Astrocyte (in vitro differentiated cells and primary cell): ENCODE measurements around the gene SLC39A9. TPM values are rescaled to one million over a fixed set of nuclear protein-coding genes. Genes with fewer than 3 reads are reported as not detected.

Experiments
- DNase-seq: peaks from one replicate; pipeline ENCODE4 v3.0.0-alpha.2; 2010; ENCODE audit warnings: low read depth
- FAIRE-seq: peaks from 2 replicates; lab custom pipeline; 2011; peaks lifted over from hg19 to GRCh38; lab: Jason Lieb, UNC
- H2AFZ ChIP-seq: 2 replicates; pipeline ENCODE4 v1.6.0; 2012; ENCODE audit warnings: low read depth, low read length, inconsistent platforms
- H3K27ac ChIP-seq: 2 replicates; pipeline ENCODE4 v1.5.1; 2011; ENCODE audit warnings: low read depth, low read length, inconsistent platforms
- H3K27me3 ChIP-seq: 2 replicates; pipeline ENCODE4 v1.6.0; 2011; ENCODE audit warnings: low read length, inconsistent platforms; ENCODE audit not compliant: insufficient read depth
- H3K36me3 ChIP-seq: 2 replicates; pipeline ENCODE4 v1.5.1; 2011; ENCODE audit warnings: low read length, inconsistent platforms; ENCODE audit not compliant: insufficient read depth
- H3K4me1 ChIP-seq: 2 replicates; pipeline ENCODE4 v1.5.1; 2011; ENCODE audit warnings: low read length, inconsistent platforms; ENCODE audit not compliant: insufficient read depth
- H3K4me2 ChIP-seq: 2 replicates; pipeline ENCODE4 v1.6.0; 2012; ENCODE audit warnings: low read length, inconsistent platforms
- H3K4me3 ChIP-seq: 2 replicates; pipeline ENCODE4 v1.5.1; 2011; ENCODE audit warnings: low read depth, mild to moderate bottlenecking, low read length, inconsistent platforms; ENCODE audit not compliant: insufficient read depth
- H3K79me2 ChIP-seq: 2 replicates; pipeline ENCODE4 v1.6.0; 2012; ENCODE audit warnings: mild to moderate bottlenecking, low read length, inconsistent platforms; ENCODE audit not compliant: insufficient read depth
- H3K9ac ChIP-seq: 2 replicates; pipeline ENCODE4 v1.6.0; 2012; ENCODE audit warnings: mild to moderate bottlenecking, low read length, inconsistent platforms
- H3K9me3 ChIP-seq: 2 replicates; pipeline ENCODE4 v1.5.1; 2012; ENCODE audit warnings: low read depth, mild to moderate bottlenecking, low read length, inconsistent platforms; ENCODE audit not compliant: insufficient read depth
- H4K20me1 ChIP-seq: 2 replicates; pipeline ENCODE4 v1.6.0; 2012; ENCODE audit warnings: low read length, inconsistent platforms; ENCODE audit not compliant: insufficient read depth
- H3K27ac Mint-ChIP-seq: one replicate; pipeline ENCODE4 v1.8.0; 2021; ENCODE audit warnings: mild to moderate bottlenecking, mixed read lengths; ENCODE audit not compliant: unreplicated experiment
- H3K27me3 Mint-ChIP-seq: one replicate; pipeline ENCODE4 v1.8.0; 2021; ENCODE audit warnings: low read depth, mixed read lengths; ENCODE audit not compliant: unreplicated experiment
- H3K36me3 Mint-ChIP-seq: one replicate; pipeline ENCODE4 v1.8.0; 2021; ENCODE audit warnings: low read depth, mixed read lengths; ENCODE audit not compliant: unreplicated experiment
- H3K4me1 Mint-ChIP-seq: one replicate; pipeline ENCODE4 v1.8.0; 2021; ENCODE audit warnings: low read depth, mixed read lengths; ENCODE audit not compliant: unreplicated experiment
- H3K4me3 Mint-ChIP-seq: one replicate; pipeline ENCODE4 v1.8.0; 2021; ENCODE audit warnings: mild to moderate bottlenecking, moderate library complexity, mixed read lengths; ENCODE audit not compliant: unreplicated experiment
- H3K9me3 Mint-ChIP-seq: one replicate; pipeline ENCODE4 v1.8.0; 2021; ENCODE audit warnings: mild to moderate bottlenecking, mixed read lengths; ENCODE audit not compliant: unreplicated experiment
- CTCF ChIP-seq: IDR thresholded peaks from 2 replicates; pipeline ENCODE4 v1.5.1; 2011; ENCODE audit warnings: low read depth, mild to moderate bottlenecking, inconsistent platforms, low read length, moderate library complexity; ENCODE audit not compliant: insufficient read depth
- EZH2 ChIP-seq: IDR thresholded peaks from 2 replicates; pipeline ENCODE4 v1.6.1; 2012; ENCODE audit warnings: mild to moderate bottlenecking, low read length, inconsistent platforms; ENCODE audit not compliant: insufficient read depth
- total RNA-seq: library from RNA; stranded (reverse); gene quantifications from 2 replicates; pipeline ENCODE4 v1.2.1, GENCODE V29; 2021

Gene SLC39A9
- total RNA-seq, 1 donor from 2014 or later: 69.5 TPM

- Mint-ChIP-seq H3K36me3 (peaks cover 21% of the 10 kb centered on the region), H3K27me3 (no peaks in the 10 kb centered on the region), H3K4me1 (peaks cover 8% of the 10 kb centered on the region), H3K27ac (no peak overlapping the region), H3K9me3 (no peaks in the 10 kb centered on the region), H3K4me3 (no peak overlapping the region)
- no peak overlapping the region for H3K4me3 ChIP-seq
- H3K27me3 ChIP-seq: no peaks in the 10 kb centered on the region
- no peak for TF ChIP-seq EZH2
- TF ChIP-seq CTCF: no peak
- peaks cover 26% of the 10 kb centered on the region for H3K36me3 ChIP-seq
- no peak overlapping the region for H3K4me2 ChIP-seq
- H3K79me2 ChIP-seq: peaks cover 5% of the 10 kb centered on the region
- FAIRE-seq (no peak), DNase-seq (no peak)
- no peak overlapping the region for H3K27ac ChIP-seq
- H3K4me1 ChIP-seq: no peaks in the 10 kb centered on the region
- H3K9me3 ChIP-seq: peaks cover 4% of the 10 kb centered on the region
- H4K20me1 ChIP-seq: peaks cover 13% of the 10 kb centered on the region
- H2AFZ ChIP-seq: no peak overlapping the region
- no peak overlapping the region for H3K9ac ChIP-seq
These were observed 23.3 kb upstream of the SLC39A9 start for GRCh38 chr14:69375182-69375581.

- Histone ChIP-seq H3K4me2 (no peak overlapping the region), H3K36me3 (peaks cover 26% of the 10 kb centered on the region), H3K9ac (no peak overlapping the region), H3K79me2 (peaks cover 5% of the 10 kb centered on the region), H2AFZ (no peak overlapping the region), H3K27ac (no peak overlapping the region), H3K9me3 (peaks cover 4% of the 10 kb centered on the region), H3K4me1 (no peaks in the 10 kb centered on the region), H4K20me1 (peaks cover 17% of the 10 kb centered on the region), H3K27me3 (no peaks in the 10 kb centered on the region), H3K4me3 (no peak overlapping the region)
- H3K4me3 Mint-ChIP-seq: no peak overlapping the region
- H3K27me3 Mint-ChIP-seq: no peaks in the 10 kb centered on the region
- peaks cover 8% of the 10 kb centered on the region for H3K4me1 Mint-ChIP-seq
- peaks cover 21% of the 10 kb centered on the region for H3K36me3 Mint-ChIP-seq
- no peak for FAIRE-seq
- no peak for DNase-seq
- H3K9me3 Mint-ChIP-seq: no peaks in the 10 kb centered on the region
- H3K27ac Mint-ChIP-seq: no peak overlapping the region
- TF ChIP-seq EZH2: no peak
- no peak for TF ChIP-seq CTCF
These were observed 22.8 kb upstream of the SLC39A9 start for GRCh38 chr14:69375722-69376121.

GRCh38 chr14:69376439-69376838 is 22.1 kb upstream of the SLC39A9 start:
- Histone ChIP-seq H4K20me1 (peaks cover 25% of the 10 kb centered on the region), H3K4me2 (no peak overlapping the region), H3K27ac (no peak overlapping the region), H3K9me3 (peaks cover 4% of the 10 kb centered on the region), H3K27me3 (no peaks in the 10 kb centered on the region), H3K4me3 (no peak overlapping the region), H3K79me2 (peaks cover 9% of the 10 kb centered on the region), H3K4me1 (no peaks in the 10 kb centered on the region), H3K9ac (no peak overlapping the region), H2AFZ (no peak overlapping the region), H3K36me3 (peaks cover 26% of the 10 kb centered on the region)
- DNase-seq (peak; percentile 16), FAIRE-seq (no peak)
- TF ChIP-seq EZH2: no peak
- TF ChIP-seq CTCF: no peak
- H3K27ac Mint-ChIP-seq: no peak overlapping the region
- H3K4me1 Mint-ChIP-seq: peaks cover 8% of the 10 kb centered on the region
- no peaks in the 10 kb centered on the region for H3K27me3 Mint-ChIP-seq
- H3K36me3 Mint-ChIP-seq: peaks cover 21% of the 10 kb centered on the region
- H3K9me3 Mint-ChIP-seq: no peaks in the 10 kb centered on the region
- H3K4me3 Mint-ChIP-seq: no peak overlapping the region
